Measurements from ENCODE around the gene CRYBB1. TPM values are rescaled to one million over a fixed set of nuclear protein-coding genes. Genes with fewer than 3 reads are reported as not detected.
"Not testable (repeated sequence)": the region's sequence is repeated elsewhere in the genome, so short reads cannot be mapped to it uniquely, and the experiment has no call there.

The CRYBB1 gene
- total RNA-seq, 1 donor from 2014 or later = 1.4 TPM

GRCh38 chr22:26615830-26616435 is 1.9 kb downstream of the CRYBB1 start:
- no peak for TF ChIP-seq CTCF (IDR thresholded peaks at IDR 0.05)
- Histone ChIP-seq H3K27me3 (ENCODE audit: low read depth) (peaks cover 5% of the 10 kb centered on the region), H3K4me3 (no peak overlapping the region), H3K27ac (no peak overlapping the region), H3K36me3 (no peaks in the 10 kb centered on the region), H3K9me3 (no peaks in the 10 kb centered on the region), H3K4me1 (peaks cover 30% of the 10 kb centered on the region)
- intact Hi-C loops (cut with DNase I) = no loop called here
- DNase-seq (no peak), ATAC-seq (no peak)

GRCh38 chr22:26615149-26615548 is 2.7 kb downstream of the CRYBB1 start:
- TF ChIP-seq CTCF (IDR thresholded peaks at IDR 0.05) = no peak
- no peak for DNase-seq
- H3K9me3 ChIP-seq = no peaks in the 10 kb centered on the region
- H3K36me3 ChIP-seq = no peaks in the 10 kb centered on the region
- no peak overlapping the region for H3K27ac ChIP-seq
- H3K4me3 ChIP-seq = no peak overlapping the region
- no peak for ATAC-seq
- H3K4me1 ChIP-seq = peaks cover 30% of the 10 kb centered on the region
- H3K27me3 ChIP-seq (ENCODE audit: low read depth) = peaks cover 5% of the 10 kb centered on the region
- intact Hi-C loops (cut with DNase I) = no loop called here

- H3K27me3 ChIP-seq (ENCODE audit: low read depth) = peaks cover 5% of the 10 kb centered on the region
- no peak for DNase-seq
- H3K9me3 ChIP-seq = no peaks in the 10 kb centered on the region
- H3K27ac ChIP-seq = no peak overlapping the region
- H3K4me1 ChIP-seq = peaks cover 24% of the 10 kb centered on the region
- ATAC-seq = no peak
- H3K4me3 ChIP-seq = no peak overlapping the region
- H3K36me3 ChIP-seq = no peaks in the 10 kb centered on the region
- no peak for TF ChIP-seq CTCF (IDR thresholded peaks at IDR 0.05)
- intact Hi-C loops (cut with DNase I) = no loop called here
Observed at GRCh38 chr22:26614322-26614721, 3.5 kb downstream of the CRYBB1 start.

- H3K4me3 ChIP-seq = not testable (repeated sequence)
Observed at GRCh38 chr22:26613753-26614152, 4.1 kb downstream of the CRYBB1 start.

GRCh38 chr22:26612652-26613051 is 5.2 kb downstream of the CRYBB1 start:
- no peaks in the 10 kb centered on the region for H3K36me3 ChIP-seq
- H3K27ac ChIP-seq = no peak overlapping the region
- DNase-seq (no peak), ATAC-seq (no peak)
- TF ChIP-seq CTCF (IDR thresholded peaks at IDR 0.05) = no peak
- intact Hi-C loops (cut with DNase I) = no loop called here
- no peak overlapping the region for H3K4me3 ChIP-seq
- peaks cover 17% of the 10 kb centered on the region for H3K4me1 ChIP-seq
- peaks cover 5% of the 10 kb centered on the region for H3K27me3 ChIP-seq (ENCODE audit: low read depth)
- no peaks in the 10 kb centered on the region for H3K9me3 ChIP-seq

More at GRCh38 chr22:26613753-26614152, 4.1 kb downstream of the CRYBB1 start:
- H3K27ac ChIP-seq; ATAC-seq; intact Hi-C loops (cut with DNase I); H3K9me3 ChIP-seq; DNase-seq; H3K27me3 ChIP-seq (ENCODE audit: low read depth); H3K36me3 ChIP-seq: not testable (repeated sequence)
- H3K4me1 ChIP-seq = peaks cover 23% of the 10 kb centered on the region

- intact Hi-C loops (cut with DNase I) = no loop called here
- Histone ChIP-seq H3K27ac (no peak overlapping the region), H3K9me3 (no peaks in the 10 kb centered on the region), H3K36me3 (no peaks in the 10 kb centered on the region), H3K4me3 (no peak overlapping the region), H3K4me1 (peaks cover under 1% of the 10 kb centered on the region), H3K27me3 (ENCODE audit: low read depth) (peaks cover 5% of the 10 kb centered on the region)
- no peak for DNase-seq
- no peak for TF ChIP-seq CTCF (IDR thresholded peaks at IDR 0.05)
- no peak for ATAC-seq
Observed at GRCh38 chr22:26610996-26611395, 6.8 kb downstream of the CRYBB1 start.

Data from lower lobe of right lung (tissue), 2 donors.